Measurements from ENCODE around the gene FOSL1.

Gene FOSL1

DNA sequence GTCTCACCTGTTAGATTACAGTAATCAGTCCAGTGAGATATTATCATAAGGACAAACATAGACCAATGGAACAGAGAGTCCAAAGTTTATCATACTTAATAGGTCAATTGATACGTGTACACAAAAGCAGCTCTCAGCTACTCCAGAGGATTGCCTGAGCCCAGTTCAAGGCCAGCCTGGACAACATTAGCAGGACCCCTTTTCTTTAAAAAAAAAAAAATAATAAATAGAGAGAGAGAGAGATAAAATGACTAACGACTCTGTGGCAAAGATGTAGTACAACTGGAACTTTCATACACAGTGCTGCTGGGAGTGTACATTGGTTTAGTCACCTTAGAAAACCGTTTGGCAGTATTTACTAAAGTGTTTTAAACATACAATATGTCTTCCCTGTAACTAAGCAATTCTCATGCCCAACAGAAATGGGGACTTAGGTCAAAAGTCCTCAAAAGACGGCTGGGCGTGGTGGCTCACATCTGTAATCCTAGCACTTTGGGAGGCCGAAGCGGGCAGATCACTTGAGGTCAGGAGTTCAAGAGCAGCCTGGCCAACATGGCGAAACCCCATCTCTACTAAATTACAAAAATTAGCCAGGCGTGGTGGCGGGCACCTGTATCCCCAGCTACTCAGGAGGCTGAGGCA is 55.8 kb downstream of the FOSL1 start:
- H3K4me3 Mint-ChIP-seq: no peak overlapping the region

DNA sequence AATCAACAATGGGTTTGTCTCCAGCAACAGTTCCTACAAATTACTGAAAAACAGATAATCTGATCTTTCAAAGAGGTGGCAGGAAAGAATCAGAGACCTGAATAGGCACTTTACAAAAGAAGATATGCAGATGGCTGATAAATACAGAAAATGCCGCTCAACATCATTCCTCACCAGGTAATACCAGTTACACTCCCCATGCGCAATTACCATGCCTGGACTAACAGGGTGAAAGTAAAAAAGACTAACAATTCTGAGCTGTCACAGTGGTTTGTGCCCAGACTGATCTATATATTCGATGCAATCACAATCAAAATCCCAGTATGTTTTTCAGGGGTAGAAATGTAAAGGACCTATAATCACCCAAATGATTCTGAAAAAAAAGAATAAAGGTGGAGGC is 56.4 kb downstream of the FOSL1 start:
- Mint-ChIP-seq H3K9me3 (no peaks in the 10 kb centered on the region), H3K4me3 (no peak overlapping the region), H3K27me3 (ENCODE audit: low read depth) (no peaks in the 10 kb centered on the region), H3K4me1 (ENCODE audit: low read depth) (no peaks in the 10 kb centered on the region), H3K27ac (no peak overlapping the region), H3K36me3 (ENCODE audit: low read depth) (no peaks in the 10 kb centered on the region)
- no peak for DNase-seq (ENCODE audit: low spot score)

More for the DNA sequence above, 55.8 kb downstream of the FOSL1 start:
- DNase-seq (ENCODE audit: low spot score): no peak
- Mint-ChIP-seq H3K36me3 (ENCODE audit: low read depth) (no peaks in the 10 kb centered on the region), H3K9me3 (no peaks in the 10 kb centered on the region), H3K4me1 (ENCODE audit: low read depth) (no peaks in the 10 kb centered on the region), H3K27me3 (ENCODE audit: low read depth) (no peaks in the 10 kb centered on the region), H3K27ac (no peak overlapping the region)

DNA sequence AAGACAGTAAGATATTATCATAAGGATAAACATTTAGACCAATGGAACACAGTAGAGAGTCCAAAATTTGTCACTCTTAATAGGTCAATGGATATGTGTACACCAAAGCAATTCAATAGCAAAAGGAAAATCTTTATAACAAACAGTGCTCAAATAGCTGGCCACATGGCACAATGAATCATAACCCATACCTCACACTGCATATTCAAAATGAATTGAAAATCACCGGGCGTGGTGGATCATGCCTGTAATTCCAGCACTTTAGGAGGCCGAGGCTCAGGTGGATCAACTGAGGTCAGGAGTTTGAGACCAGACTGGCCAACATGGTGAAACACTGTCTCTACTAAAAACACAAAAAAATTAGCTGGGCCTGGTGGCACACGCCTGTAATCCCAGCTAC is 58.0 kb downstream of the FOSL1 start:
- no peak for DNase-seq (ENCODE audit: low spot score)
- Mint-ChIP-seq H3K4me3 (no peak overlapping the region), H3K27me3 (ENCODE audit: low read depth) (no peaks in the 10 kb centered on the region), H3K36me3 (ENCODE audit: low read depth) (no peaks in the 10 kb centered on the region), H3K4me1 (ENCODE audit: low read depth) (no peaks in the 10 kb centered on the region), H3K27ac (no peak overlapping the region), H3K9me3 (no peaks in the 10 kb centered on the region)
